HG03469 (cell line): ENCODE results near the gene RPS4Y1.
A peak's percentile ranks its signal among the peaks of the same experiment; 100 is the strongest.
"Not testable (repeated sequence)": the region's sequence is repeated elsewhere in the genome, so short reads cannot be mapped to it uniquely, and the experiment has no call there.

Source experiments
- ATAC-seq: cut with Tn5 transposase; IDR thresholded peaks from one replicate; pipeline ENCODE4 v1.9.1; 2021; ENCODE audit warnings: mild to moderate bottlenecking, moderate library complexity, moderate number of reproducible peaks; ENCODE audit not compliant: unreplicated experiment

The RPS4Y1 gene

GRCh38 chrY:2841471-2841893 is at the start of gene RPS4Y1:
TSS of gene RPS4Y1 (plus strand) at chrY:2841602. CDS start at chrY:2841625, 23 bp downstream.
- peak; percentile 87 for ATAC-seq

- ATAC-seq = no peak
These were observed 44.4 kb upstream of the RPS4Y1 start for GRCh38 chrY:2796977-2797523.

GRCh38 chrY:2797991-2798390 is 43.4 kb upstream of the RPS4Y1 start:
- no peak for ATAC-seq

GRCh38 chrY:2800246-2800645 is 41.2 kb upstream of the RPS4Y1 start:
- ATAC-seq = no peak

- not testable (repeated sequence) for ATAC-seq
These were observed 24.1 kb upstream of the RPS4Y1 start for GRCh38 chrY:2817146-2817896.

GRCh38 chrY:2824471-2824870 is 16.9 kb upstream of the RPS4Y1 start:
- no peak for ATAC-seq

- no peak for ATAC-seq
These were observed 12.9 kb upstream of the RPS4Y1 start for GRCh38 chrY:2828497-2828896.

GRCh38 chrY:2835230-2835629 is 6.2 kb upstream of the RPS4Y1 start:
- ATAC-seq = no peak

GRCh38 chrY:2837078-2837477 is 4.3 kb upstream of the RPS4Y1 start:
- no peak for ATAC-seq

- no peak for ATAC-seq
These were observed 3.5 kb upstream of the RPS4Y1 start for GRCh38 chrY:2837932-2838331.

- ATAC-seq = no peak
These were observed 5.4 kb downstream of the RPS4Y1 start for GRCh38 chrY:2846791-2847190.

GRCh38 chrY:2848384-2848783 is 7.0 kb downstream of the RPS4Y1 start:
- no peak for ATAC-seq

GRCh38 chrY:2849368-2849767 is 8.0 kb downstream of the RPS4Y1 start:
- ATAC-seq = no peak

GRCh38 chrY:2854145-2854774 is 12.9 kb downstream of the RPS4Y1 start:
- no peak for ATAC-seq

GRCh38 chrY:2857068-2857467 is 15.7 kb downstream of the RPS4Y1 start:
- ATAC-seq = no peak

- ATAC-seq = no peak
These were observed 16.3 kb downstream of the RPS4Y1 start for GRCh38 chrY:2857686-2858085.

- no peak for ATAC-seq
These were observed 18.4 kb downstream of the RPS4Y1 start for GRCh38 chrY:2859782-2860181.

- ATAC-seq = no peak
These were observed 19.1 kb downstream of the RPS4Y1 start for GRCh38 chrY:2860511-2860910.

- no peak for ATAC-seq
These were observed 25.2 kb downstream of the RPS4Y1 start for GRCh38 chrY:2866581-2866980.

GRCh38 chrY:2867469-2867868 is 26.1 kb downstream of the RPS4Y1 start:
- no peak for ATAC-seq

GRCh38 chrY:2868035-2868607 is 26.7 kb downstream of the RPS4Y1 start:
- ATAC-seq = no peak

- ATAC-seq = not testable (repeated sequence)
These were observed 30.8 kb downstream of the RPS4Y1 start for GRCh38 chrY:2872234-2872633.
